ENCODE results near the gene NYAP2. TPM values are rescaled to one million over a fixed set of nuclear protein-coding genes. Genes with fewer than 3 reads are reported as not detected.

NYAP2 gene
- total and polyA plus RNA-seq, 10 of the 15 experiments (the other 5 are each of a cell fraction or from before 2014, with no cell fraction given) = 0.03 TPM; not detected in 9

DNA sequence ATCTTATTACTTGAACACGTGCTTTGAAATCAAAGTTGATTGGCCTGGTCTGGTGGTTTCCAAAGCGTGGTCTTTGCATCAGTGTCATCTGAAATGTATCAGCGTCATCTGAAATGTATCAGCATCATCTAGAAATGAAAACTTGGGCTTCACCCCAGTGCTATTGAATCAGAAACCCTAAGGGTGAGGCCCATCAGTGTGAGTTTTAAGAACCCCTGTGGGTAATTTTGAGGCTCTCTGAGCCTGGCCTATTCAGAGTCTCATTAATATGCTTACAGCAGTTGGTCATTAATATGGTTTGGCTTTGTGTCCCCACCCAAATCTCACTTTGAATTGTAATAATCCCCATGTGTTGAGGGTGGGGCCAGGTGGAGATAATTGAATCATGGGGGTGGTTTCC, 85.2 kb downstream of the NYAP2 start:
- no peaks in the 10 kb centered on the region for H3K27me3 ChIP-seq (replicated peaks in 1 of 2; ENCODE audit: control insufficient read depth in 2 of 2, insufficient read depth in 2 of 2, low read length in 1 of 2)
- no peak for TF ChIP-seq TCF7 (IDR thresholded peaks at IDR 0.05; ENCODE audit: borderline replicate concordance)
- TF ChIP-seq, protein P1, sequence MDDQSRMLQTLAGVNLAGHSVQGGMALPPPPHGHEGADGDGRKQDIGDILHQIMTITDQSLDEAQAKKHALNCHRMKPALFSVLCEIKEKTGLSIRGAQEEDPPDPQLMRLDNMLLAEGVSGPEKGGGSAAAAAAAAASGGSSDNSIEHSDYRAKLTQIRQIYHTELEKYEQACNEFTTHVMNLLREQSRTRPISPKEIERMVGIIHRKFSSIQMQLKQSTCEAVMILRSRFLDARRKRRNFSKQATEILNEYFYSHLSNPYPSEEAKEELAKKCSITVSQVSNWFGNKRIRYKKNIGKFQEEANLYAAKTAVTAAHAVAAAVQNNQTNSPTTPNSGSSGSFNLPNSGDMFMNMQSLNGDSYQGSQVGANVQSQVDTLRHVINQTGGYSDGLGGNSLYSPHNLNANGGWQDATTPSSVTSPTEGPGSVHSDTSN (IDR thresholded peaks at IDR 0.05; ENCODE audit: insufficient replicate concordance, low read depth, low read length) = no peak
- no peak for TF ChIP-seq NFXL1 (IDR thresholded peaks at IDR 0.05; ENCODE audit: borderline replicate concordance)
- TF ChIP-seq CHD2 (IDR thresholded peaks at IDR 0.05; ENCODE audit: borderline replicate concordance, low read depth, low read length) = no peak
- TF ChIP-seq FOS (IDR thresholded peaks at IDR 0.05; ENCODE audit: borderline replicate concordance, extremely low read depth, insufficient read length) = no peak
- TF ChIP-seq RBBP5 (conservative IDR thresholded peaks at IDR 0.05) = no peak
- no peak for TF ChIP-seq SUPT20H (IDR thresholded peaks at IDR 0.05; ENCODE audit: borderline replicate concordance, control insufficient read depth, low read depth, low read length)
- no peak for TF ChIP-seq STAT1 (conservative IDR thresholded peaks at IDR 0.05)
- no peak for TF ChIP-seq SPI1 (IDR thresholded peaks at IDR 0.05; ENCODE audit: borderline replicate concordance, insufficient read depth, low read depth, low read length)
- no peak for TF ChIP-seq MEF2B (IDR thresholded peaks at IDR 0.05; ENCODE audit: partially characterized antibody, poor library complexity, severe bottlenecking)
- no peak for TF ChIP-seq ZNF274 (IDR thresholded peaks at IDR 0.05; ENCODE audit: insufficient read depth, insufficient read length)
- TF ChIP-seq GABPA (IDR thresholded peaks at IDR 0.05; ENCODE audit: low read depth) = no peak
- no peak for TF ChIP-seq EGR1 (IDR thresholded peaks at IDR 0.05; ENCODE audit: borderline replicate concordance in 1 of 2, low read depth in 2 of 2, low read length in 2 of 2)
- no peak for TF ChIP-seq CEBPB (IDR thresholded peaks at IDR 0.05; ENCODE audit: borderline replicate concordance in 1 of 2, low read depth in 2 of 2, low read length in 2 of 2)
- TF ChIP-seq, protein P2, sequence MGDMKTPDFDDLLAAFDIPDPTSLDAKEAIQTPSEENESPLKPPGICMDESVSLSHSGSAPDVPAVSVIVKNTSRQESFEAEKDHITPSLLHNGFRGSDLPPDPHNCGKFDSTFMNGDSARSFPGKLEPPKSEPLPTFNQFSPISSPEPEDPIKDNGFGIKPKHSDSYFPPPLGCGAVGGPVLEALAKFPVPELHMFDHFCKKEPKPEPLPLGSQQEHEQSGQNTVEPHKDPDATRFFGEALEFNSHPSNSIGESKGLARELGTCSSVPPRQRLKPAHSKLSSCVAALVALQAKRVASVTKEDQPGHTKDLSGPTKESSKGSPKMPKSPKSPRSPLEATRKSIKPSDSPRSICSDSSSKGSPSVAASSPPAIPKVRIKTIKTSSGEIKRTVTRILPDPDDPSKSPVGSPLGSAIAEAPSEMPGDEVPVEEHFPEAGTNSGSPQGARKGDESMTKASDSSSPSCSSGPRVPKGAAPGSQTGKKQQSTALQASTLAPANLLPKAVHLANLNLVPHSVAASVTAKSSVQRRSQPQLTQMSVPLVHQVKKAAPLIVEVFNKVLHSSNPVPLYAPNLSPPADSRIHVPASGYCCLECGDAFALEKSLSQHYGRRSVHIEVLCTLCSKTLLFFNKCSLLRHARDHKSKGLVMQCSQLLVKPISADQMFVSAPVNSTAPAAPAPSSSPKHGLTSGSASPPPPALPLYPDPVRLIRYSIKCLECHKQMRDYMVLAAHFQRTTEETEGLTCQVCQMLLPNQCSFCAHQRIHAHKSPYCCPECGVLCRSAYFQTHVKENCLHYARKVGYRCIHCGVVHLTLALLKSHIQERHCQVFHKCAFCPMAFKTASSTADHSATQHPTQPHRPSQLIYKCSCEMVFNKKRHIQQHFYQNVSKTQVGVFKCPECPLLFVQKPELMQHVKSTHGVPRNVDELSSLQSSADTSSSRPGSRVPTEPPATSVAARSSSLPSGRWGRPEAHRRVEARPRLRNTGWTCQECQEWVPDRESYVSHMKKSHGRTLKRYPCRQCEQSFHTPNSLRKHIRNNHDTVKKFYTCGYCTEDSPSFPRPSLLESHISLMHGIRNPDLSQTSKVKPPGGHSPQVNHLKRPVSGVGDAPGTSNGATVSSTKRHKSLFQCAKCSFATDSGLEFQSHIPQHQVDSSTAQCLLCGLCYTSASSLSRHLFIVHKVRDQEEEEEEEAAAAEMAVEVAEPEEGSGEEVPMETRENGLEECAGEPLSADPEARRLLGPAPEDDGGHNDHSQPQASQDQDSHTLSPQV (IDR thresholded peaks at IDR 0.05) = no peak
- TF ChIP-seq NRF1 (conservative IDR thresholded peaks at IDR 0.05; ENCODE audit: low read depth, low read length) = no peak
- H3K9ac ChIP-seq (ENCODE audit: control insufficient read depth, insufficient read depth, low read length) = no peak overlapping the region
- intact Hi-C loops (cut with micrococcal nuclease; ENCODE audit: unreplicated experiment) (no loop called here), in situ Hi-C loops (cut with MboI) (no loop called here)
- ChIA-PET POLR2A (no interaction called here), SMC1A (ENCODE audit: uncharacterized antibody, unreplicated experiment) (no interaction called here), CTCF (no interaction called here), RAD21 (ENCODE audit: unreplicated experiment) (no interaction called here)
- no peak overlapping the region for H2AFZ ChIP-seq (ENCODE audit: control insufficient read depth, low read depth, low read length)
- no TSS peak for BruUV-seq (replicated peaks)
- FAIRE-seq (no peak), ATAC-seq (no peak), DNase-seq (ENCODE audit: low read depth, low spot score) (no peak)
- no peaks in the 10 kb centered on the region for H3K79me2 ChIP-seq (ENCODE audit: control insufficient read depth, insufficient read depth, low read length)
- H4K20me1 ChIP-seq (ENCODE audit: control insufficient read depth, insufficient read depth) = no peaks in the 10 kb centered on the region
- no peak overlapping the region for H3K4me3 ChIP-seq
- WGBS (ENCODE audit: insufficient coverage, insufficient replicate concordance, low lambda C conversion rate, missing lambda C conversion rate) = 1% methylated on average over 3 of the region's 3 CpGs
- no peaks in the 10 kb centered on the region for H3K36me3 ChIP-seq (ENCODE audit: control insufficient read depth in 2 of 2, insufficient read depth in 2 of 2, low read length in 1 of 2)
- no peak overlapping the region for H3K4me2 ChIP-seq (ENCODE audit: control insufficient read depth, insufficient read depth)
- H3K9me3 ChIP-seq (replicated peaks; ENCODE audit: control insufficient read depth, insufficient read depth, low read length) = no peaks in the 10 kb centered on the region
- no peaks in the 10 kb centered on the region for H3K4me1 ChIP-seq (ENCODE audit: control insufficient read depth, insufficient read depth, low read length)
- no peak overlapping the region for H3K27ac ChIP-seq (ENCODE audit: control insufficient read depth, insufficient read depth)

Data from GM12878 (cell line).